Measurements from ENCODE around the gene CLASP1.

DNA sequence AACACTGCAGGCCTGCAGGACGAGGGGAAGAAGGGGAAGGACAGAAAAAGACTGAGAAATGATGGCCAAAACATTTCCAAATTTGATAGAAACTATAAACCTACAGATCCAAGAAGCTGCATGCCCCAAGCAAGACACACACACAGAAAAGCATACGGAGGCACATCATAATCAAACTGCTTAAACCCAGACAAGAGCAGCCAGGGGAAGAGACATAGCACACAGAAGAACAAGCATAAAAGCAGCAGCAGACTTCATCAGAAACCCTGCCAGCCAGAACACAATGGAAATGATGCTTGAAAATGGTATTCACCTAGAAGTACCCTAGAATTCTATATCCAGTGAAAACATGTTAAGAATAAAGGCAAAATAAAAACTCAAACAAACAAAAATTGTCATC lies 175.8 kb downstream of the CLASP1 start:
- TF ChIP-seq CTCF (IDR thresholded peaks at IDR 0.05) (no peak), POLR2A (IDR thresholded peaks at IDR 0.05) (no peak)
